K562 (cell line): ENCODE results near the gene GNAI3. TPM values are rescaled to one million over a fixed set of nuclear protein-coding genes. Genes with fewer than 3 reads are reported as not detected.

Source experiments
- ETV1 ChIP-seq: fragments of 450-650 bp; conservative IDR thresholded peaks from 2 replicates; pipeline ENCODE4 v1.6.1; 2016; ENCODE audit warnings: missing genetic modification characterization, control low read depth, low read depth, missing compliant biosample characterization
- MYNN ChIP-seq, 2 experiments: sonication (generic); formaldehyde crosslinking in 1 of 2; IDR thresholded peaks; 2 replicates each; pipeline versions ENCODE4 v1.5.0 to v1.6.1; 2016 to 2020; ENCODE audit warnings: antibody characterized with exemption in 1 of 2, missing genetic modification reagents in 1 of 2
- SLC30A9 ChIP-seq: fragments of 250-450 bp; sonication (Bioruptor Pico); IDR thresholded peaks from 2 replicates; pipeline ENCODE4 v1.8.0; 2022; ENCODE audit warnings: mild to moderate bottlenecking, moderate library complexity
- SMARCA5 ChIP-seq: fragments of 450-650 bp; IDR thresholded peaks from 2 replicates; pipeline ENCODE4 v1.6.1; 2016
- ZBTB7A ChIP-seq: IDR thresholded peaks from 2 replicates; pipeline ENCODE4 v1.6.1; 2011; ENCODE audit warnings: low read depth, mild to moderate bottlenecking, low read length, moderate library complexity, borderline replicate concordance; ENCODE audit not compliant: control insufficient read depth
- ZNF436 ChIP-seq: fragments of 250-450, 450-650 bp; sonication (Bioruptor Pico); formaldehyde crosslinking; IDR thresholded peaks from 2 replicates; pipeline ENCODE4 v1.7.0; 2020; ENCODE audit warnings: mild to moderate bottlenecking
- polyA plus RNA-seq, 8 experiments: library from polyadenylated mRNA; depleted of rRNA in 4 of 8; stranded (reverse) in 5 of 8; unstranded in 3 of 8; fragments of >200 nt; fragmentation: Nextera tagmentation in 2 of 8; fragmentation: Illumina TruSeq in 1 of 8; extraction: Ambion mirVana in 2 of 8; extraction: Trizol in 1 of 8; gene quantifications; 2 replicates each; pipeline versions ENCODE4 v1.2.1 to v1.2.3, GENCODE V29; 2011 to 2014; ENCODE audit warnings: inconsistent platforms in 1 of 8, missing spikeins in 1 of 8
- total RNA-seq, 7 experiments: library from RNA; depleted of rRNA in 6 of 7; stranded (reverse); fragments of >200 nt in 6 of 7; fragmentation: Illumina TruSeq in 2 of 7; extraction: Trizol in 2 of 7; gene quantifications; 2 replicates each; pipeline versions ENCODE4 v1.2.1 to v1.2.3, GENCODE V29; 2011 to 2021; ENCODE audit warnings: low replicate concordance in 1 of 7
- TF ChIP-seq, protein P1 (sequence below): fragments of 450-650 bp; conservative IDR thresholded peaks from 2 replicates; pipeline ENCODE4 v1.6.1; 2016; ENCODE audit warnings: missing genetic modification characterization, low read depth, mild to moderate bottlenecking, control low read depth, missing compliant biosample characterization
- TF ChIP-seq, protein P2 (sequence below): fragments of 450-650 bp; IDR thresholded peaks from 2 replicates; pipeline ENCODE4 v1.6.1; 2017; ENCODE audit warnings: antibody characterized with exemption, mild to moderate bottlenecking

The GNAI3 gene
- total and polyA plus RNA-seq, 9 of the 15 experiments (the other 6 are each of a cell fraction or from before 2014, with no cell fraction given): 6.3 to 13.2 (median 8.9) TPM

DNA sequence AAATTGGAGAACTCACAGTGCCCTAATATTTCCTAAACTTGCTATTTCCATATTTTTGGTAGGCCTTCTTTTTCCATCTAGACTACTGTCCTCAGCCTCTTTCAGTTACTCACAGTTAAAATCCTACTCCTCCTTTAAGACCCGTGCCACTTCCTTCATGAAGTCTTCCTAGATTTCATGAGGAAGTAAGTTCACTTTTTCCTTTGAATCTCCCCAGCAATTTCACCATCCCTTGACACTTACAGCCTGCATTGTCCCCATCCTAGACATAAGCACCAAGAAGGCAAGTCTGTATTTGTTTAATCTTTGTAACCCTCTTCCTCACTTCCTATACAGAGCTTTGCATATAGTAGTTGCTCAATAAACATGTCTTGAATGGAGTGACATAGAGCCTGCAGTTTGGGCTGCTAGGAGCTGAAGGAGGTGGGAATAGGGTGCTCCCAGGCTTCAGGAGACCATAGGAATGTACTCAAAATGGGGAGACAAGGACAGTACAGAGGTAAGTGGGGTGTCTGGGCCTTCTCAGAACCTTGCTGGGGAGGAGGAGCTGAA lies 14.0 kb upstream of the GNAI3 start (continued):
- TF ChIP-seq SMARCA5 (0 out of 2 replicates have a peak, but pooled peaks have one; percentile 56), SLC30A9 (no peak), ZNF436 (CRISPR knock-in tag) (peak; percentile 73; the same call in 1 of the 2 replicates), ZBTB7A (no peak), MYNN (IDR thresholded peaks at IDR 0.05) (no peak), MYNN (CRISPR knock-in tag; IDR thresholded peaks at IDR 0.05) (no peak), ETV1 (tag) (no peak)
- TF ChIP-seq, protein P1, sequence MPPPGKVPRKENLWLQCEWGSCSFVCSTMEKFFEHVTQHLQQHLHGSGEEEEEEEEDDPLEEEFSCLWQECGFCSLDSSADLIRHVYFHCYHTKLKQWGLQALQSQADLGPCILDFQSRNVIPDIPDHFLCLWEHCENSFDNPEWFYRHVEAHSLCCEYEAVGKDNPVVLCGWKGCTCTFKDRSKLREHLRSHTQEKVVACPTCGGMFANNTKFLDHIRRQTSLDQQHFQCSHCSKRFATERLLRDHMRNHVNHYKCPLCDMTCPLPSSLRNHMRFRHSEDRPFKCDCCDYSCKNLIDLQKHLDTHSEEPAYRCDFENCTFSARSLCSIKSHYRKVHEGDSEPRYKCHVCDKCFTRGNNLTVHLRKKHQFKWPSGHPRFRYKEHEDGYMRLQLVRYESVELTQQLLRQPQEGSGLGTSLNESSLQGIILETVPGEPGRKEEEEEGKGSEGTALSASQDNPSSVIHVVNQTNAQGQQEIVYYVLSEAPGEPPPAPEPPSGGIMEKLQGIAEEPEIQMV: no peak
- TF ChIP-seq, protein P2, sequence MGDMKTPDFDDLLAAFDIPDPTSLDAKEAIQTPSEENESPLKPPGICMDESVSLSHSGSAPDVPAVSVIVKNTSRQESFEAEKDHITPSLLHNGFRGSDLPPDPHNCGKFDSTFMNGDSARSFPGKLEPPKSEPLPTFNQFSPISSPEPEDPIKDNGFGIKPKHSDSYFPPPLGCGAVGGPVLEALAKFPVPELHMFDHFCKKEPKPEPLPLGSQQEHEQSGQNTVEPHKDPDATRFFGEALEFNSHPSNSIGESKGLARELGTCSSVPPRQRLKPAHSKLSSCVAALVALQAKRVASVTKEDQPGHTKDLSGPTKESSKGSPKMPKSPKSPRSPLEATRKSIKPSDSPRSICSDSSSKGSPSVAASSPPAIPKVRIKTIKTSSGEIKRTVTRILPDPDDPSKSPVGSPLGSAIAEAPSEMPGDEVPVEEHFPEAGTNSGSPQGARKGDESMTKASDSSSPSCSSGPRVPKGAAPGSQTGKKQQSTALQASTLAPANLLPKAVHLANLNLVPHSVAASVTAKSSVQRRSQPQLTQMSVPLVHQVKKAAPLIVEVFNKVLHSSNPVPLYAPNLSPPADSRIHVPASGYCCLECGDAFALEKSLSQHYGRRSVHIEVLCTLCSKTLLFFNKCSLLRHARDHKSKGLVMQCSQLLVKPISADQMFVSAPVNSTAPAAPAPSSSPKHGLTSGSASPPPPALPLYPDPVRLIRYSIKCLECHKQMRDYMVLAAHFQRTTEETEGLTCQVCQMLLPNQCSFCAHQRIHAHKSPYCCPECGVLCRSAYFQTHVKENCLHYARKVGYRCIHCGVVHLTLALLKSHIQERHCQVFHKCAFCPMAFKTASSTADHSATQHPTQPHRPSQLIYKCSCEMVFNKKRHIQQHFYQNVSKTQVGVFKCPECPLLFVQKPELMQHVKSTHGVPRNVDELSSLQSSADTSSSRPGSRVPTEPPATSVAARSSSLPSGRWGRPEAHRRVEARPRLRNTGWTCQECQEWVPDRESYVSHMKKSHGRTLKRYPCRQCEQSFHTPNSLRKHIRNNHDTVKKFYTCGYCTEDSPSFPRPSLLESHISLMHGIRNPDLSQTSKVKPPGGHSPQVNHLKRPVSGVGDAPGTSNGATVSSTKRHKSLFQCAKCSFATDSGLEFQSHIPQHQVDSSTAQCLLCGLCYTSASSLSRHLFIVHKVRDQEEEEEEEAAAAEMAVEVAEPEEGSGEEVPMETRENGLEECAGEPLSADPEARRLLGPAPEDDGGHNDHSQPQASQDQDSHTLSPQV: no peak
- TF ChIP-seq, all 486 proteins: peak for 6
